ENCODE data around the gene CSE1L.
"Not testable (repeated sequence)": the region's sequence is repeated elsewhere in the genome, so short reads cannot be mapped to it uniquely, and the experiment has no call there.

The CSE1L gene, protein sequence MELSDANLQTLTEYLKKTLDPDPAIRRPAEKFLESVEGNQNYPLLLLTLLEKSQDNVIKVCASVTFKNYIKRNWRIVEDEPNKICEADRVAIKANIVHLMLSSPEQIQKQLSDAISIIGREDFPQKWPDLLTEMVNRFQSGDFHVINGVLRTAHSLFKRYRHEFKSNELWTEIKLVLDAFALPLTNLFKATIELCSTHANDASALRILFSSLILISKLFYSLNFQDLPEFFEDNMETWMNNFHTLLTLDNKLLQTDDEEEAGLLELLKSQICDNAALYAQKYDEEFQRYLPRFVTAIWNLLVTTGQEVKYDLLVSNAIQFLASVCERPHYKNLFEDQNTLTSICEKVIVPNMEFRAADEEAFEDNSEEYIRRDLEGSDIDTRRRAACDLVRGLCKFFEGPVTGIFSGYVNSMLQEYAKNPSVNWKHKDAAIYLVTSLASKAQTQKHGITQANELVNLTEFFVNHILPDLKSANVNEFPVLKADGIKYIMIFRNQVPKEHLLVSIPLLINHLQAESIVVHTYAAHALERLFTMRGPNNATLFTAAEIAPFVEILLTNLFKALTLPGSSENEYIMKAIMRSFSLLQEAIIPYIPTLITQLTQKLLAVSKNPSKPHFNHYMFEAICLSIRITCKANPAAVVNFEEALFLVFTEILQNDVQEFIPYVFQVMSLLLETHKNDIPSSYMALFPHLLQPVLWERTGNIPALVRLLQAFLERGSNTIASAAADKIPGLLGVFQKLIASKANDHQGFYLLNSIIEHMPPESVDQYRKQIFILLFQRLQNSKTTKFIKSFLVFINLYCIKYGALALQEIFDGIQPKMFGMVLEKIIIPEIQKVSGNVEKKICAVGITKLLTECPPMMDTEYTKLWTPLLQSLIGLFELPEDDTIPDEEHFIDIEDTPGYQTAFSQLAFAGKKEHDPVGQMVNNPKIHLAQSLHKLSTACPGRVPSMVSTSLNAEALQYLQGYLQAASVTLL

DNA sequence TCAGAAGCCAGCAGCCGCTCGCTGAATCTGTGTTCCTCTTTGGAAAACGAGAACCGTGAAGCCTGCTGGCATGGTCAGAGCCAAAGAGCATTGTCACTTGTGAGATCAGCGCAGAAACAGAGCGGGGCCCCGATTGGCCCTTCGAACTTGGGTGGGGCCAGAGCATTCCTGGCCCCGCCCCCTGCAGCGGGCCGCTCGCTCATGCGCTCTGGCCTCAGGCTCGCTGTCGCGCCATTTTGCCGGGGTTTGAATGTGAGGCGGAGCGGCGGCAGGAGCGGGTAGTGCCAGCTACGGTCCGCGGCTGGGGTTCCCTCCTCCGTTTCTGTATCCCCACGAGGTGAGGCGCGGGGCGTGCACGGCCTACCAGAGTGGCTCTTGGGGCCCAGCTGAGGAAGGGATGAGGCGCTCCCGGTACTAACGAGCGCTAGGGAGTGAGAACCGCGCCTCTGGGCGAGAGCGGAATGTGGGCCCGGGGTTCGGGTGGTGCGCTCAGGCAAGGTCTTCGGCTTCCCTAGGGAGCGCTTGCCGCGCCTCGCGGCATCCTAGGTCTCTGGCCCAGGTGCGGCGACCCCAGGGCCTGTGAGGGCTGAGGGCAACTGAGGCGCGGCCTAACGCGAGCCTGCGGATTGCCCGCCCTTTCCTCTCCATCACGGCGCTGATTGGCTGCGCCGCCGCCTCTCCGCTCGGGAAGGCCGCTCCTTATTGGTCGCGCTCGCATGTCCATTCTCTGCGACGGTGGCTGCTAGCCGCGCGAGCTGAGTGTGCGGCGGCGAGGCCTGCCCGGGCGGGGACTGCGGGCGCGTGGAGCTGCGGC, at the start of gene CSE1L:
CSE1L (plus strand) TSS at position 226 of the 814 bp plus-strand sequence. CDS start 12,152 bp downstream, outside the sequence.
- DNase-seq = peak; percentile 92

DNA sequence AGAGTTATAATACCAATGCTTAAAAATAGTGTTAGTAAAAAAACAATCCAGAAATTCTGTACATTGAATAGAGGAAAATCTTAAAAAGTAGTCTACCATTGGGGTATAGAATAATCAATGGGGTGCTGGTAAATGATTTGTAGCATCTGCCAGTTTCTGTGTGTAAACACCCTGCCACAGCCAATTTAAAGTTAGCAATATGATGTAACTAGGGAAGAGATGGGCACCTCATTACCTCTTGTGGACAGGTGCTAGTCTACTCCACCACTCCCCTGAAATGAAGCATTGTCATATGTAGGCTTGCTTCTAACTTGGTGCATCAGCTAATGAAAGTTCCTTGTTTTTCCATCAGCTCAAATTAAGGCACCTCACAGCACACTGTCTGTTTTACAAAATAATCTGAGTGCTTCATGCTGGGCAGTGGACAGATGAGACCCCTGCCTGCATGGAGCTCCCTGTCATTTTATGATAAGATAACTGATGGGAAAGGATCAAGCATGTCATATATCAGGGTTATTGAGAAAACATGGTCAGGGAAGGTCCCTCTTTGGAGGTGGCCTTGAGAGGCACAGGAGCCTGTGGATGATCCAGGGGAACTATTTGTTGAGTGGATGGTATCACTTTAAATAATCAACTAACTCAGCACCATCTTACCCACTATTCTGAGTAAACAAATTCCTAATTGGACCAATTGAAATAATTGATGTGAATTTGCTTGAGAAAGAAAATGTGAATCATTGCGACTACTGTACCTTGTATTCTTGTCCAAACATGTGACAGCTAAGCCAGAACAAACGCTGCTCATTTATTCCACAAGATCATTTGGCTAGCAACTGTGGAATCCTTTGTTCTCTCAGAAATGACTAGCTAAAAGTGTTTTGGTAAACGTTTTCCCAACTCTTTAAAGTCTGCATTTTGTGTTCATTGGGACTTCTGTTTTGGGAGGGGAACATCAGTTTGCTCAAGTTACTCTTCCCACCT, 45.9 kb upstream of the CSE1L start:
- no peak for DNase-seq

DNA sequence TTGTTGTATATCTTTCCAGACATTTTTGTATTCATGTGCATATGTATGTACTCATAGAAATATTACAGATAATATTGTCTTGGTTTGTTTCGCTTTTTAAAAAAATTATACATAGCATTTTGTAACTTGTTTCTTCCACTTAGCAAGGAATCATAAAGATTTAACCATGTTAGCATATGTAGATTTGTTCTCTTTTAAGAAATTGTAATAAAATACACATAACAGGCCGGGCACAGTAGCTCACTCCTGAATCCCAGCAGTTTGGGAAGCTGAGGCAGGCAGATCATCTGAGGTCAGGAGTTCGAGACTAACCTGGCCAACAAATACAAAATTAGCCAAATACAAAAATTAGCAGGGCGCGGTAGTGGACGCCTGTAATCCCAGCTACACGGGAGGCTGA, 44.4 kb upstream of the CSE1L start:
- DNase-seq = no peak

DNA sequence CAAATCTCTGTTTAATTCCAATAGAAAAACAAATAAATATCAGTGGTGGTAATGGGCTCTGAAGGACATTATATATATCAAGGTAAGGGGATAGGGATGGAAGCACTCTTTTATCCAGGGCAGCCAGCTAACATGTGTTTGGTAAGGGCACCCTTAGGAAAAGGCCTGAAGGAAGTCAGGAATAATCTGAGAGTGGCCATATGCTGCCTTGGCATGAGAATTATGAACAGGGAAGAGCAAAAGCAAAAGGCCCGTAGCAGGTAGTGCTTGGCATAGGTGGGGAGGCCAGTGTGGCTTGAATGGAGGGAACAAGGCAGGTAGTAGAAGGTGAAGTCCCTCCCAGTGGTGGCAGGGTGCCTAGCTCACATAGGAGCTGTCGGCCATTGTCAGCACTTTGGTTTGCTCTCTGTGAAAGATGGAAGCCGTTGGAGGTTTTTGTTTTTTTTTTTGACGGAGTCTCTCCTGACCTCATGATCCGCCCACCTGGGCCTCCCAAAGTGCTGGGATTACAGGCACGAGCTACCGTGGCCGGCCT, 39.6 kb upstream of the CSE1L start:
- no peak for DNase-seq

DNA sequence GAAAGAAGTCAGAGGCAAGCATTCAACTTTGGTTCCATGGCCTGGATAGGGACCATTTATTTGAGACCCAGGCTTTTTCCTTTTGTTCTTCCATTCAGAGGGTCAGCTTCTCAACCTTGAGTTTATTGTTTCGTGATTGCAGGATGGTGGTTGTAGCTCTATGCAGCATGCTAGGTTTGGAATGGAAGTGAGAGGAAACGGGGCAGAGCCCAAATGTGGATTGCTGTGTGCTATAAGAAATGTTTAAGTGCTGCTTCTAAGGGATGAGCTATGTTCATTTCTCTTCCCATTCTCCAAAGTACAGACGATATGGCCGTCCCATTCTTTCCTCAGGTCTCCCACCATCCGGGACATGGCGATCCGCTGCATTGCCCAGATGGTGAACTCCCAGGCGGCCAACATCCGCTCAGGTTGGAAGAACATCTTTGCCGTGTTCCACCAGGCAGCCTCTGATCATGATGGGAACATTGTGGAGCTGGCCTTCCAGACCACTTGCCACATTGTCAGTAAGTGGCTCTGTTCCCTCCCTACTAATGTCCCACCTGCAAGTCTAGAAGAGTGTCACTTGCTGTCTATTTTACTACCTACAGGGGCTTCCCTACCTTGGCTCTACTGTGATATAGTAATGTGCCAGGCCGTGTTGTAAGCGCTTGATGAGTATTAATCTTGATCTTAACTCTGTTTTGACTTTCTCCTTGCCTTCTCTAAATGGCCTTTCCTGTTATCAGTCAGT, 36.0 kb upstream of the CSE1L start:
- no peak for DNase-seq

DNA sequence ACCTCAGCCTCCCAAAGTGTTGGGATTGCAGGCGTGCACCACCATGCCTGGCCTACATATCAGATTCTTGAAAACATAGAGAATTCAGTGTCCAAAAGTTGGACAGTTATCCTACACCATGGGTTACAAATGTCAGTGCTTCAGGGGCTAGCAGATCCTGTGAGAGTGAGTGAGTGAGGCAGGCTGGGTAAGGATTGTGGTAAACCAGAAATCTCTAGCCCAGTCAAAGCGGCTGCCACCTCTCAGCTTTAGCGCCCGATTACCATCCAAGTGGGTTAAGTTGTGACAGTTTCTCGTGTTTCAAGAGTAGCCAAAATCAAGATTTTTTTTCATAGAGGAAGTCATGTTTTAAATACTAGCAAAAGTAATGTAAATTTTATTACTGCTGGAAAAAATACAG, 21.9 kb upstream of the CSE1L start:
- DNase-seq = no peak

DNA sequence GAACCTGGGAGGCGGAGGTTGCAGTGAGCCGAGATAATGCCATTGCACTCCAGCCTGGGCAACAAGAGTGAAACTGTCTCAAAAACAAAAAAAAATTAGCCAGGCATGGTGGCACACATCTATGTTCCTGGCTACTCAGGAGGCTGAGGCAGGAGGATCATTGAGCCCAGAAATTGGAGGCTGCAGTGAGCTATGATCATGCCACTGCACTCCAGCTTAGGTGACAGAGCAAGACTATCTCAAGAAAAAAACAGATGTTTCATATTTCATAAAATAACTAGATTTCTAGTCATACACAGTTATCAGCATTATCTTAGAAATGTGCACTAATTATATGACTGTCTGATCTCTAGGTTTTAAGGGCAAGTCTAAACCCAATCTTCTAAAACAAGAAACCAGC, 17.9 kb upstream of the CSE1L start:
- not testable (repeated sequence) for DNase-seq

DNA sequence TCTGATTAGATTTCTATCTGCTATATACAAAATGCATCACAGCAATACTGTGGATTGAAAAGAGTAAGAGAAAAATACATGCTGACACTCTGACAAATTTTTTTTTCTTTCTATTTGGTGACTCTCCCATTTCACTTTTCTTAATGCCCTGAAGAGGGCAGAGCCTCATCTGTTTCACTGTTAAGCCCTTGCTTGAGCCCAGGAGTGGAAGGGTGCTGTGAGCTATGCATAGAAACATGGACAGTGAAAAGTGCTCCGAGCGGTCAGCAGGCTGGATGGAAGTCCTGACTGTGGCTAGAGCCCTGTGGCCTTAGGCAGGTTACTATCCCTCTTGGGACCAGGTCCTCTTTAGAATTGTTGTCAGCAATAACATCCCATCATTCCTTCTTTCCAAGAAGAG, 17.4 kb upstream of the CSE1L start:
- no peak for DNase-seq

DNA sequence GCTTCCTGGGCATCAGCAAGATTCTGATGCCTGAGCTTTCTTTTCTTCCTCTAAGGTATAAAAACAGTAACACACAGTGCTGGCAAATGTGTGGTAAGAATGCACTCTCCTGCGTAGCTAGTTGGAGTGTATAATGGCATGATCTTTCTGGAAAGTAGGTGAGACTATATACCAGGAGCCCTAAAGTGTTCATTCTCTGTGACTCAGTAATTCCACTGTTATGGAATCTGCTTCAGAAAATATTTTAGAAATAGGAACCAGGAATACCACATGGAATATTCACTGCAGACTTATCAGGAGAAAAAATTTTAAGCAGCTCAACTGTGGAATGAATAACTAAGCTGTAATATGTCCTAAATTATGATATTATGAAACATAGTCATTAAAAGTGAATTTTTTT, 16.9 kb upstream of the CSE1L start:
- DNase-seq = no peak

DNA sequence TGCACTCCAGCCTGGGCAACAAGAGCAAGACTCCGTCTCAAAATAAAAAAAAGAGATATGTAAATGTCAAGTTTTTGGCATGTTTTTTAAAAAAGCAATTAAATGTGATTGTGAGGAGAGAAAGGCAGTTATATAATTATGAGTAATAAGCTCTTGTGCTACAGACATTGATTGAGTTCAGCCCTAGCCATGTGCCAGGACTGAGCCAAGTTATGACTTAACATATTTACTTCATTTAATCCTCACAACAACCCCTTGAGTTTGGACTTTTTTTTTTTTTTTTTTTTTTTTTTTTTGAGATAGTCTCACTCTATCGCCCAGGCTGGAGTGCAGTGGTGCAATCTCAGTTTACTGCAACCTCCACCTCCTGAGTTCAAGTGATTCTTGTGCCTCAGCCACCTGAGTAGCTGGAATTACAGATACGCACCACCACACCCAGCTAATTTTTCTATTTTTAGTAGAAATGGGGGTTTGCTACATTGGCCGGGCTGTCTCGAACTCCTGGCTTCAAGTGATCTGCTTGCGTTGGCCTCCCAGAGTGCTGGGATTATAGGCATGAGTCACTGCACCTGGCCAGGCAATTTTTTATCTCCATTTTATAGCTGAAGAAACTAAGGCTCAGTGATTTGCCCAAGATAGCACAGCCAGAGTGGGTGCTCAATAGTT, 15.0 kb upstream of the CSE1L start:
- DNase-seq = no peak

DNA sequence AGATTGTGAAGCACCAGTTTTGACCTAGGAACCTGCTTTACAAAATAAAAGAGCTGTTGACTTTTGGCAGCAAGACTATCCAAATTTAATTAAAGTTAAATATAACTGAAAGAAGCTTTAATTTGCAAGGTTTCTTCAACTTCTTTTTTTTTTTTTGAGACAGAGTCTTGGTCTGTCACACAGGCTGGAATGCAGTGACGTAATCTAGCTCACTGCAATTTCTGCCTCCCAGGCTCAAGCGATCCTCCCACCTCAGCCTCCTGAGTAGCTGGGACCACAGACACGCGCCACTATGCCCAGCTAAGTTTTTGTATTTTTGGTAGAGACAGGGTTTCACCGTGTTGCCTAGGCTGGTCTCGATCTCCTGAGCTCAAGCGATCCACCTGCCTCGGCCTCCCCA, 13.7 kb upstream of the CSE1L start:
- DNase-seq = no peak

DNA sequence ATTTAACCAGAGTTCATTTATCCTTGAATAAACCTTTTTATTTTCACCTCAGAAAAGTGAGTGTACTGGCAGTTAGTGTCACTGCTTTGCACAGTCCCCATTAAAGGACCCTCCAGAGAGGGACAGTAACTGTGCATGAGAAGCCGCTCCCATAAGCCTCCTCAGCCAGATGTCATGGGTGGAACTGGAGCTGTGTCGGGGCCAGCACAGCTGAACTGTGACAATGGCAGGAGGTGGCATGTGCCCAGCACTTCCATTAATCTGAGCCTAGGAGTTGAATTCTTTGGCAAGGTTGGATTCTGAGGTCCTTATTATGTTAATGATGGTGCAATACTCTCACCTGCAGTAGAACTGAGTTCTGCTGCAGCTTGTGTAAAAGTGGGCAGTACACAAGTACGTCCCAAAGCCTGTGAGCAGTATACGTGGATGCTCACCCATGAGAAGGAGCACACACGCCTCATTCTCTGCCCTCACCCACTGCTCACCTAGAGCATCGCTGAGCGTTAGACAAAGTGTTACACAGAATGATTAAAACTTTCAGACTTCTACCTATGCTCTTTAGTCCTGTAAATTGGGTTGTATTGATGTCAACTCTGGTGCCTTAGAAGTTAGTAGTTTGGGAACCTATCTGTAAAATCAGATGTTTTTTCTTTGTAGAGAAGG, 11.9 kb upstream of the CSE1L start:
- no peak for DNase-seq

DNA sequence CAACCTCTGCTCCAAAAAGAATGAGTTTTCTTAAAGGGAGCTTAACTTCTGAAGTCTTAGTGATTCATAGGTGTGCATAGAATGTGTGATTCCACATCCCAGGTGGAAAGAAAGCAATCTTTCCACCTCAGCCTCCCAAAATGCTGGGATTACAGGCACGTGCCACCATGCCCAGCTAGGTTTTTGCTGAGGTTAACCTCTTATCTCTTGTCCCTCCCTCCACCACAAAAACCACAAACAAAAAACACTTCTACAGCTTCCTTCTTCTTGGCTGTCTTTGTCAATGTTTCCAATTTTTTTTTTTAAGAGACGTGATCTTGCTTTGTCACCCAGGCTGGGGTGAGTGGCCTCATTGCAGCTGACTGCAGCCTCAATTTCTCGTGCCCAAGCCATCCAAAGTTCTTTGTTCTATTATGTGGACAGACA, 8.1 kb upstream of the CSE1L start:
- DNase-seq = no peak

DNA sequence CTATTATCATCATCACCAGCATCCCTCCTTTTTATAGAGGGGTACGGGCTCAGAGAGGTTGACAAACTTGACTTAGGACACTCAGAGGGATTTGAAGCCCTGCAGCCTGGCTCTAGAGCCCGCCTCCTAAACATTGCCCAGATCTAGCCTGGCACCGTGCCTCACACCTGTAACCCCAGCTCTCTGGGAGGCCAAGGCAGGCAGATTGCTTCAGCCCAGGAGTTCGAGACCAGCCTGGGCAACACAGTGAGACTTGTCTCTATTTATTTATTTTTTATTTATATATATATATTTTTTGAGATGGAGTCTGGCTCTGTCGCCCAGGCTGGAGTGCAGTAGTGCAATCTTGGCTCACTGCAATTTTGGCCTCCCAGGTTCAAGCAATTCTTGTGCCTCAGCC, 6.3 kb upstream of the CSE1L start:
- no peak for DNase-seq

DNA sequence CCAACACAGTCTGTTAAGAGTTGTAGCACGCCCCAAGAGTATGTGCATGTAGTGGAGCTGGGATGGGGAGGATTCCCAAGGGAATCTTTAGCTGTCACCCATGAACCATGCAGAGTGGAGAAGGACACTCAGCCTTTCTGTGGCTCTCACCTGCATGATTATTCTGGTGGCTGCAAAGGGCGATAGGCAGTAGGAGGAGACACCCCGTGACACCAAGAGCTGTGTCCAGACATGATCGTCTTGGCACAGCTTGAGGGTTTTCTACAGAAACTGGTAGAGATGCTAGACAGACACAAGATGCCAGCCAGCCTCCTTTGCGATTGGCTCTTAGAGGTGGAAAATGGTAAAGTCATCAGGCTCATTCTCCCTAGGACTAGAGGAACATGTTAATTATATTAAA, 3.1 kb upstream of the CSE1L start:
- DNase-seq = no peak

DNA sequence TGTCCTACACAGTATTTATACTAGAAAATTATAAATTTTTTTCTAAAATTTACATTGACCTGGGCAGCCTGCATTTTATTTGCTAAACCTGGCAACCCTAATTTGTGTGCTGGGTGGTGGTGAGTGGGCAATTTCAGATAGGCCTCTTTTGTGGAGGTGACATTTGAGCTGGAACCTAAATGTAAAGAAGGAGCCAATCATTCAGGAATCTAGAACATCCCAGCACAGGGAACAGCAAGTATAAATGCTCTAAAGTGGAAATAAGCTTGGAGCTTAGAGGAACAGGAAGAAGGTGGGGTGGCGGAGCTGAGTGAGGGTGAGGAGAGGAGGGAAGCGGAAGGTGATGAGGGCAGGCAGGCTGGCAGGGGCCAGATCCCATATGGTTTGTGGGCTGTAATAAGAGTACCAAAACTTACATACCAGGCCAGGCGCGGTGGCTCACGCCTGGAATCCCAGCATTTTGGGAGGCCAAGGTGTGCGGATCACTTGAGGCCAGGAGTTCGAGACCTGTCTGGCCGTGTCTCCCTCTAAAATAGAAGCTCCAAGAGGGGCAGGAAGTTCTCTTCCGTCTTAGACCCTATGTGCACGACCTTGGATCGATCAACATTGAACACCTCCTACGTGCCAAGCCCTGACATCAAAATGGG, 549 bp upstream of the CSE1L start:
- no peak for DNase-seq

DNA sequence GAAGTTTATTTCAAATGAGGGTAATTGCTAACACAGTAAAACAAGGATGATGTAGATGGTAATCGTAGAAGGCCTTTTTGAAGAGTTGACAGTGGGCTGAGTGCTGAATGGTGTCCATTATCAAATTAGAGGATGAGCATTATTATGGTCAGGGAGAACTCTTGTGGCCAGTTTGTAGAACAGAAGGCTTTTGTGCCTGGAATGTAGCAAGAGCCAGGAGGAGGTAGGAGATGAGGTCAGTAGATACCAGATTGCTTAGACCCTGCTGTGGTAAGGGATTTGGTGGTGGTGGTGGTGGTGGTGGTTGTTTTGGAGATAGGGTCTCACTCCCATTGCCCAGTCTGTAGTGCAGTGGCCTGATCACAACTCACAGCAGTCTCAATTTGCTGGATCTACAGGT, 6.2 kb downstream of the CSE1L start:
- no peak for DNase-seq

DNA sequence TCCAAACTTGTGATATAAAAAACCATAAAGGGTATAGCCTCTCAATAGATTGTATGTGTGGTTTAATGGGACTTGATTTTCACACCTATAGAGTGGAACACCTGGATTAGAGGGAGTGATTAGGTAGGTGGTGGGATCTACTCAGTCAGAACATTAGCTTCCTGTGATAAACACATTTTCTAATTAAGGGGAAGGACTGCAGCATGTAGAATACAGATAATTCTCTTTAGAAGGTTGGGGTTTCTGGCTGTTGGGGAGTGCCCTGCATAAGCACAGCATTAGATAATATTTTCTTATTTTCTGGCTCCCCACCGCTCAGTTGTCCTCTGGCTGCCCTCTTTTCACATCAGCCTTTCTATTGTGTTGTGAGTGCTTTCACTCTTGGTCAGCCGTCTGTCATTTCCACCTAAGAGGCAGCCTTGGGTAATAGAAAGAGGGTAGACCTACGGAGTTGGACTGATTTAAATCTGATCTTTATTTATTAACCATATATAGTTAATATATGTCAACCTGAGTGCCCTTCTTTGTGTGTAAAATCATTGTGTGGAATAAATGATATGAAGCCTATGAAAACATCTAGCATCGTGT, 8.0 kb downstream of the CSE1L start:
- no peak for DNase-seq

DNA sequence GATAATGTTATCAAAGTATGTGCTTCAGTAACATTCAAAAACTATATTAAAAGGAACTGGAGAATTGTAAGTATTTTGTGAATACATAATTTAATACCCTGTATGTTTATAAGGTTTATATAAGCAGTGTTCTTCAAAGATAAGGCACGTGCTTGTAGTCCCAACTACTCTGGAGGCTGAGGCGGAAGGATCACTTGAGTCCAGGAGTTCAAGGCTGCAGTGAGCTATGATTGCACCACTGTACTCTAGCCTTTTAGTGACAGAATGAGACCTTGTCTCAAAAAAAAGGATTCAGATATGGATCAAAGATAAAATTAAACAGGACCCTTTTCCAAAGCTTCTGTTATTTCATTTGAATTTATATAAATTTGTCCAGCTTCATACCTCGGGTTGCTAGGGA, 17.2 kb downstream of the CSE1L start:
- DNase-seq = no peak

Measured in DMS 273 treated with DMSO at 0.1 percent for 48 hours (cell line).